Activated T-cell treated with anti-CD3 and anti-CD28 coated beads for 4 hours (primary cell): ENCODE data around the gene DUSP1.

Experiments used
- DNase-seq: peaks from one replicate; pipeline ENCODE4 v3.0.0-alpha.2; 2020

Gene DUSP1

DNA sequence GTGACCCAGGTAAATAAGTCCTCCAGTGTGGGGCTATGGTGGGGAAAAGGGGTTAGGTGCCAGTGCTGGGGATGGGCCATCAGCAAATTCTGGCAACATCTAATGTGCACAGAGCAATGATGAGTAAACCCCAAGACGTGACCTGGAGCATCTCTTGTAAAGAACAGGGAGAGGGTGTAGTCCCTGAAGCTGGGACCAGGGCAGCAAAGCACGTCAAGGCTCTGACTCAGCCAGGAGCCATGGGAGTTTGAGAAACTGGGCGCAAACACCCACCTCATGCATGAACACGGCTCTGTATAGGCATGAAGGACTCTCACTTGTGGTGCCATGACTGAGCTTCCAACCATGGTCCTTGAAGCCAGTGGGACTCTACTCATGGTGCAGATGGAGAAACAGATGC is 51.8 kb downstream of the DUSP1 start:
- DNase-seq: no peak

DNA sequence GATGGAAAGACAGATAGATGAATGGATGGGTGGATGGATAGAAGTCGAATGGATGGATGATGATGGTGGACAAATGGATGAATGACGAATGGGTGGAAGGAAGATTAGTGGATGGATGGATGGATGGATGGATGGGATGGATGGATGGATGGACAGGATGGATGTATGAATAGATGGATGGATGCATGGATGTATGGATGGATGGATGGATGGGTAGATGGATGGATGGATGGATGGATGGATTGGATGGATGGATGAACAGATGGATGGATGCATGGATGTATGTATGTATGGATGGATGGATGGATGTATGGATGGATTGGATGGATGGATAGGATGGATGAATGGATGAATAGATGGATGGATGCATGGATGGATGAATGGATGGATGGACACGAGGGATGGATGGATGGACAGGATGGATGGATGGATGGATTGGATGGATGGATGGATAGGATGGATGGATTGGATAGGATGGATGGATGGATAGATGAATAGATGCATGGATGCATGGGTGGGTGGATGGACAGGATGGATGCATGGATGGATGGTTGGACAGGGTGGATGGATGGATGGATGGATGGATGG is 52.4 kb downstream of the DUSP1 start:
- DNase-seq: no peak
